Naive B cell (primary cell): ENCODE measurements around the gene ENO1. TPM values are rescaled to one million over a fixed set of nuclear protein-coding genes. Genes with fewer than 3 reads are reported as not detected.

ENCODE experiments used
- ATAC-seq, 2 donors: fragments of 150-1000 bp; cut with Tn5 transposase; 2 replicates each; pipeline ENCODE4 v1.10.0; 2021; ENCODE audit warnings: low read depth in 2 of 2, mild to moderate bottlenecking in 2 of 2, moderate library complexity in 2 of 2
- DNase-seq: peaks from one replicate; pipeline ENCODE4 v3.0.0; 2022
- H3K27ac Mint-ChIP-seq, 6 donors: one replicate each; pipeline ENCODE4 v1.8.0; 2020 to 2022; ENCODE audit warnings: mild to moderate bottlenecking in 6 of 6, mixed read lengths in 6 of 6, moderate library complexity in 5 of 6, inconsistent platforms in 2 of 6
- H3K27me3 Mint-ChIP-seq, 3 donors: one replicate each; pipeline ENCODE4 v1.8.0; 2021 to 2022; ENCODE audit warnings: mixed read lengths in 3 of 3, mild to moderate bottlenecking in 1 of 3
- H3K36me3 Mint-ChIP-seq, 2 donors: one replicate each; pipeline ENCODE4 v1.8.0; 2020 to 2022; ENCODE audit warnings: mixed read lengths in 2 of 2, inconsistent platforms in 1 of 2, mild to moderate bottlenecking in 1 of 2
- H3K4me1 Mint-ChIP-seq, 3 donors: one replicate each; pipeline ENCODE4 v1.8.0; 2020 to 2022; ENCODE audit warnings: mixed read lengths in 3 of 3, inconsistent platforms in 1 of 3, mild to moderate bottlenecking in 1 of 3, moderate library complexity in 1 of 3
- H3K4me3 Mint-ChIP-seq, 8 donors: one replicate each; pipeline ENCODE4 v1.8.0; 2020 to 2022; ENCODE audit warnings: mild to moderate bottlenecking in 8 of 8, mixed read lengths in 8 of 8, moderate library complexity in 8 of 8, inconsistent platforms in 2 of 8
- H3K9me3 Mint-ChIP-seq, 7 donors: one replicate each; pipeline ENCODE4 v1.8.0; 2020 to 2022; ENCODE audit warnings: mixed read lengths in 7 of 7, mild to moderate bottlenecking in 5 of 7, inconsistent platforms in 2 of 7, moderate library complexity in 1 of 7
- polyA plus RNA-seq, 6 donors: library from polyadenylated mRNA; unstranded; fragments of 300-500 nt; fragmentation: Illumina TruSeq; gene quantifications; one replicate each; pipeline ENCODE4 v1.2.3, GENCODE V29; 2021; ENCODE audit warnings: low read depth in 6 of 6

ENO1 gene
- polyA plus RNA-seq, 6 donors from 2014 or later: 543 to 921 (median 629) TPM

DNA sequence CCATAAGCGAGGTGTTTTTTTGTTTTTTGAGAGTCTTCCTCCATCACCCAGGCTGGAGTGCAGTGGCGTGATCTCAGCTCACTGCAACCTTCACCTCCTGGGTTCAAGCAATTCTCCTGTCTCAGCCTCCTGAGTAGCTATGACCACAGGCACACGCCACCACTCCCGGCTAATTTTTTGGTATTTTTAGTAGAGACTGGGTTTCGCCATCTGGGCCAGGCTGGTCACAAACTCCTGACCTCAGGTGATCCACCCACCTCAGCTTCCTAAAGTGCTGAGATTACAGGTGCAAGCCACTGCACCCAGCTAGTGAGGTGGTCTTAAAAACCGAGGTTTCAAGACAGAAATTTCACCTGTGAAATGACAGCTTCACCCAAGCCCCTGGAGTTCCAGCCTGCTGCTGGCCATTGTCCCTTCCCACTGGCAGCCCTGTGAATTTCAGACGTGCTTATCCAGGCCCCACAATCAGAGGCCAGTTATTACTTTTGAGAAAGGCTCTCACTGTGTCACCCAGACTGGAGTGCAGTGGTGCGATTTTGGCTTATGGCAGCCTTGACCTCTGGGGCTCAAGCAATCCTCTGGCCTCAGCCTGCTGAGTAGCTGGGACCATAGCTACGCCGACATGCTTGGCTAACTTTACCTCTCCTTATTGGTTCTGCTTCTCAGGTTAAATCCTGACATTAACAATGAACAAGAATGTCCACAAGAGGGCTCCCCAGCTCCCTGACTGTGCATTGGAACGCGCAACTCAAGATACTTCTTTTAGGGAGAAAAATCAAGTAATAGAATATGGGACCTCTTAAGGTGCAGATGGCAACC lies 19.4 kb downstream of the ENO1 start:
- Mint-ChIP-seq H3K36me3 (peaks cover 7 to 12% of the 10 kb centered on the region in 2 donors), H3K27ac (peak overlapping the region in 4 of 6 donors; percentile 30 to 90 (median 44)), H3K9me3 (peaks cover 0 to 3% (median 0%) of the 10 kb centered on the region in 7 donors), H3K27me3 (no peaks in the 10 kb centered on the region), H3K4me1 (peaks cover 10 to 22% (median 18%) of the 10 kb centered on the region in 3 donors), H3K4me3 (peak overlapping the region in 1 of 8 donors; percentile 44)
- ATAC-seq (peak; percentile 86 to 88), DNase-seq (peak; percentile 55)

DNA sequence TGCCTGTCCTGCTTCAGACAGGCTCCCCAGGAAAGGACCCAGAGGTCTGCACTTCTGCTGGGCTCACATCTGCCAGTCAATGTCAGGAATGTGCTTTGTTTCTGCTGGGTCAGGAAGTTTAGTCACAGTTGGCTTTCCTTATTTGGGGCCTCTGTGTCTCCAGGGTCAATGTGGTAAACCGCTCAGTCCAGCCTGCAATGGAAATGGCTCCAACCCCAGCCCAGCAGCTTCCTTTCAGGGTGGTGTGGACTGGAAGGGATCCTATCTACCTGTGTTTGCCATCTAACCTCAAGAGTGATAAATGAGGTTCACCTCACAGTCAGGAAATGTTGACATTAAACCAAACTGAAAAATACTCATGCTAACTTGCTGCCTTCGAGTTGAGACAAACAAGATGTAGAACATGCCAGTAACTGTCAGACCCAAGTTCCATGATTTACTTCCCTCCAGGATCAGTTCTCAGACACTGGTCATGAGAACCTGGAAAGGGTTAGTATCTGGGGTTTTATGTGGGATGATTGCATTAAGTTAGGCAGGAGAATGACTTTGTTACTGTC lies 20.3 kb downstream of the ENO1 start:
- Mint-ChIP-seq H3K4me3 (no peak overlapping the region), H3K9me3 (peaks cover 0 to 3% (median 0%) of the 10 kb centered on the region in 7 donors), H3K4me1 (peaks cover 10 to 22% (median 18%) of the 10 kb centered on the region in 3 donors), H3K36me3 (peaks cover 7 to 12% of the 10 kb centered on the region in 2 donors), H3K27me3 (no peaks in the 10 kb centered on the region), H3K27ac (peak overlapping the region in 2 of 6 donors; percentile 67 to 71)
- DNase-seq (no peak), ATAC-seq (no peak)

DNA sequence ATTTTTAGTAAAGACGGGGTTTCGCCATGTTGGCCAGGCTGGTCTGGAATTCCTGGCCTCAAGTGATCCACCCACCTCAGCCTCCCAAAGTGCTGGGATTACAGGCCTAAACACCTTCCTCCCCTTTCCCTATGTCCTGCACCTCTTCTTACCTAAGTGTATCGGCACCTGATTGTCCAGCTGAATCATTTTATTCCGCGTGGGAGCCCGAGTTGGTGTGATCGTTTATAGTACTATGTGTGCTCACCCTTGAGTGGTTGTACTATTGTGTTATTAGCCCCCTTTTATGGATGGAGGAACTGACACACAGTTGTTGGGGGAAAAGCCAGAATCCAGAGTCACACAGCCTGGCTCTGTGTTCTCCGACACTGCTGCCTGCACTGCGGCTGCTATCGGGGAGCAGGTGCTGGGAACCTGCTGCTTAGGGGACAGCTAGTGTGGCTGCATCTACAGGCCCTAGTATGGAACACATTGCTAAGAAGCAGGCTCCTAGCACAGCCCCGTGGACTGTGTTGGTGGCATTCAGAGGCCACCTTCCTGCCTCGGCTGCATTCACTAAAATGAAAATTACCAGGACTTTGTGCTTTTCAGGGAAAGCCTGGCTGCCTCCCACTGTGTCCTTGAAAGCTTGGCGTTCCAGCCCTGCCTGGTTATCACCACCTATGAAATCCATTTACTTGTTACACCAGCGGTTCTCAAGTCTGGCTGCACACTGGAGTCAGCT lies 21.6 kb downstream of the ENO1 start:
- Mint-ChIP-seq H3K4me3 (no peak overlapping the region), H3K9me3 (peaks cover 0 to 3% (median 0%) of the 10 kb centered on the region in 7 donors), H3K27me3 (no peaks in the 10 kb centered on the region), H3K36me3 (peaks cover 7 to 12% of the 10 kb centered on the region in 2 donors), H3K4me1 (peaks cover 10 to 19% (median 14%) of the 10 kb centered on the region in 3 donors), H3K27ac (peak overlapping the region in 2 of 6 donors; percentile 5 to 59)
- DNase-seq: no peak
- ATAC-seq: no peak

DNA sequence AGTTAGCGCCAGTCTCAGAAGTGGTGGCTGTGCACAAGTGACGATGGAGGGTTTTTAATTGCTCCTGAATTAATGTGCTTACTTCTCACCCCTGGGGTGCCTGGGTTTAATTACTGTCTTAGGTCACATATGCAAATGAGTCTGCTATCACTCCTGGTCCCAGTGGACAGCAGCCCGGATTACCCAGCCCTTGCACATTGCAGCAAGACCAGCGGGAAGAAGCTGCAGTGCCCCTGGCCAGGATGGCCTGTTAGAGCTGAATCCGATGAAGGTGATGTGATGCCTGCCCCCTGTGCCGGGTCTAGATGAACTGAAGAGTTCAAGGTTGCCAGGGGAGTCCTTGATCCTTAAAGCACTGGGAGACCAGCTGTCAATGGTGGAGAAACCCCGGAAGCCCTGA lies 24.2 kb downstream of the ENO1 start:
- Mint-ChIP-seq H3K36me3 (peaks cover 0 to 5% of the 10 kb centered on the region in 2 donors), H3K4me3 (no peak overlapping the region), H3K27me3 (no peaks in the 10 kb centered on the region), H3K27ac (peak overlapping the region in 1 of 6 donors; percentile 30), H3K4me1 (peaks cover 7 to 15% (median 7%) of the 10 kb centered on the region in 3 donors), H3K9me3 (peaks cover 0 to 3% (median 0%) of the 10 kb centered on the region in 7 donors)
- ATAC-seq (no peak), DNase-seq (no peak)

DNA sequence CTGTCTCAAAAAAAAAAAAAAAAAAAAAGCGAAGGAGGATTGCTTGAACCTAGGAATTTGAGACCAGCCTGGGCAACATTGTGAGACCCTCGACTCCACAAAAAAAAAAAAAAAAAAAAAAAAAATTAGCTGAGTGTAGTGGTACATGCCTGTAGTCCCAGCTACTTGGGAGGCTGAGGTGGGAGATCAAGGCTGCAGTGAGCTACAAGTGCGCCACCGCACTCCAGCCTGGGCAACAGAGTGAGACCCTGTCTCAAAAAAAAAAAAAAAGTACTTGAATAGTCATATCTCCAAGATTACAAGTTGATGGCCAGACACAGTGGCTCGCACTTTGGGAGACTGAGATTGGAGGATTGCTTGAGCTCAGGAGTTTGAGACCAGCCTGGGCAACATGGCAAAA lies 27.4 kb downstream of the ENO1 start:
- peaks cover 0 to 5% (median 0%) of the 10 kb centered on the region in 3 donors for H3K4me1 Mint-ChIP-seq
- DNase-seq (no peak), ATAC-seq (no peak)
- peaks cover 0 to 1% (median 0%) of the 10 kb centered on the region in 7 donors for H3K9me3 Mint-ChIP-seq
- peaks cover 0 to 4% (median 0%) of the 10 kb centered on the region in 3 donors for H3K27me3 Mint-ChIP-seq
- no peak overlapping the region for H3K4me3 Mint-ChIP-seq
- peaks cover 0 to 1% of the 10 kb centered on the region in 2 donors for H3K36me3 Mint-ChIP-seq
- H3K27ac Mint-ChIP-seq: no peak overlapping the region

DNA sequence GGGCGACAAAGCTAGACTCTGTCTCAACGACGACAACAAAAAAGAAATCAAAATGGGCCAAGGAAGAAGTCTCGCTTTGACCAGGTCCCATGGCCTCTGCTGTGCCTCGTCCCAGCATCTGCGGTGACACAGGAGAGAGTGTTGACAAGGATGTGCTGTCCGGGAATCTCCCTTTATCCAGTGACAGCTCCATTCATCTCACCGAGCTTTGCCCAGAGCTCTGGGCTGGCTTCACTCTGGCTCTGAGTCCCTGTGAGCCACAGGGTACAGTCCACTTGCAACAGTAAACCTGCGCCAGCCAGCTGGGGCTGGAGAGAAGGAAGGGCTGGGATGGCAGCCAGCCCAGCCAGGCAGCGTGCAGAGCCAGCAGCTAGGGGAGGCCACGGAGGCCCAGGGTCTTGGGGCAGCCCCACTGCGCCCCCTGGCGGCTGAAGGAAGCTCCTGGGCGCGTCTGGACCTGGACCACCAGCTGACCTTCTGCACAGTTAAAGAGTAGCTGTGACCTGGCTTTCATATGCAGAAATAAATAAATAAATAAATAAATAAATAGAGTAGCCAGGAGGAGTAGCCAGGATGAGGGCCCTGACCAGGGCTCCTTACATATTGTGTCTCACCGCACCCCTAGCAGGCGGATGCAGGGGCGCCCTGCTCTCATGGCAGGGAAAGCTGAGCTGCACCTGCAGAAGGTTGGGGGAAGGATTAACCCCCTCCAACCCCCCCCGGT lies 29.7 kb downstream of the ENO1 start:
- Mint-ChIP-seq H3K9me3 (no peaks in the 10 kb centered on the region), H3K4me3 (no peak overlapping the region), H3K27ac (no peak overlapping the region), H3K4me1 (peaks cover 0 to 5% (median 0%) of the 10 kb centered on the region in 3 donors), H3K27me3 (peaks cover 0 to 4% (median 0%) of the 10 kb centered on the region in 3 donors), H3K36me3 (no peaks in the 10 kb centered on the region)
- ATAC-seq (peak; percentile 98 to 99), DNase-seq (peak; percentile 70)

DNA sequence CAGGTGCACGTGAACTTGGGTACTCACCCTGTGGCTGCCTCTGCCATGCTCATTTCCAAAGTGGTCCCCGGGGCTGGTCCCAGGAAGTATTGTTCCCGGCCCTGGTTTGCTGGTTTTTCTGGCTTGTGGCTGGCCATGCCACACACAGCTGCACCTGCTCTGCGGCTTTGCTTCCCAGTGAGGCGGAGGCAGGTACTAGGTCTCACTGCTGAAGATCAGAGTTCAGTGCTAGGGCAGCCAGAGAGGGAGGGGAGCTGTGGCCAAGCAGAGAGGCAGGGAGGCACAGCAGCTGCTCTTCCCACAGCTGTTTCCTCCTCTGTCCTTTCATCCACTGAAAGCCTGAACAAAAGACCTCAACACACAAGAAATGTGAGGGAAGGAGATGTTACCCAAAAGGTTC lies 30.5 kb downstream of the ENO1 start:
- Mint-ChIP-seq H3K9me3 (no peaks in the 10 kb centered on the region), H3K27ac (peak overlapping the region in 2 of 6 donors; percentile 59 to 65), H3K27me3 (peaks cover 0 to 4% (median 0%) of the 10 kb centered on the region in 3 donors), H3K4me1 (peaks cover 0 to 5% (median 0%) of the 10 kb centered on the region in 3 donors), H3K36me3 (no peaks in the 10 kb centered on the region), H3K4me3 (no peak overlapping the region)
- no peak for DNase-seq
- no peak for ATAC-seq

DNA sequence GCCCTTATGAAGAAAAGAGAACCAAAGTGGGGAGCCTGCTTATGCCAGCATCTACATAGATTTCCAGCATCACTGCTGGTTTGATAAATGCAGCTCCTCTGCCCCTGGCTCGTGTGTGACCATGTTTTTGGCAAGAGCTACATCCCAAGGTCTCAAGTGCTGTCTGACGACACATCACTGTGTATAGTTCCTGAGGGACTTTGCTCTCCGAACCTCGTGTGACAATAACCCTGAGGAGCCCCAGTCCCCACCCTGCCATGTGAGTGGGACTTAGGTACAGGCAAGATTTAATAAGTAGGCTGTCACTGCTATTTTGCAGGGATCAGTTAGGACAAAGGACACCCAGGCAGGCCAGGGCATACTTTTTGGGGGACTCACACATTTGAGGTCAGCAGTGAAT lies 32.2 kb downstream of the ENO1 start:
- ATAC-seq (no peak), DNase-seq (no peak)
- Mint-ChIP-seq H3K36me3 (no peaks in the 10 kb centered on the region), H3K4me3 (no peak overlapping the region), H3K4me1 (peaks cover 0 to 5% (median 0%) of the 10 kb centered on the region in 3 donors), H3K27me3 (peaks cover 0 to 4% (median 0%) of the 10 kb centered on the region in 3 donors), H3K9me3 (peaks cover 0 to under 1% (median 0%) of the 10 kb centered on the region in 7 donors), H3K27ac (no peak overlapping the region)

DNA sequence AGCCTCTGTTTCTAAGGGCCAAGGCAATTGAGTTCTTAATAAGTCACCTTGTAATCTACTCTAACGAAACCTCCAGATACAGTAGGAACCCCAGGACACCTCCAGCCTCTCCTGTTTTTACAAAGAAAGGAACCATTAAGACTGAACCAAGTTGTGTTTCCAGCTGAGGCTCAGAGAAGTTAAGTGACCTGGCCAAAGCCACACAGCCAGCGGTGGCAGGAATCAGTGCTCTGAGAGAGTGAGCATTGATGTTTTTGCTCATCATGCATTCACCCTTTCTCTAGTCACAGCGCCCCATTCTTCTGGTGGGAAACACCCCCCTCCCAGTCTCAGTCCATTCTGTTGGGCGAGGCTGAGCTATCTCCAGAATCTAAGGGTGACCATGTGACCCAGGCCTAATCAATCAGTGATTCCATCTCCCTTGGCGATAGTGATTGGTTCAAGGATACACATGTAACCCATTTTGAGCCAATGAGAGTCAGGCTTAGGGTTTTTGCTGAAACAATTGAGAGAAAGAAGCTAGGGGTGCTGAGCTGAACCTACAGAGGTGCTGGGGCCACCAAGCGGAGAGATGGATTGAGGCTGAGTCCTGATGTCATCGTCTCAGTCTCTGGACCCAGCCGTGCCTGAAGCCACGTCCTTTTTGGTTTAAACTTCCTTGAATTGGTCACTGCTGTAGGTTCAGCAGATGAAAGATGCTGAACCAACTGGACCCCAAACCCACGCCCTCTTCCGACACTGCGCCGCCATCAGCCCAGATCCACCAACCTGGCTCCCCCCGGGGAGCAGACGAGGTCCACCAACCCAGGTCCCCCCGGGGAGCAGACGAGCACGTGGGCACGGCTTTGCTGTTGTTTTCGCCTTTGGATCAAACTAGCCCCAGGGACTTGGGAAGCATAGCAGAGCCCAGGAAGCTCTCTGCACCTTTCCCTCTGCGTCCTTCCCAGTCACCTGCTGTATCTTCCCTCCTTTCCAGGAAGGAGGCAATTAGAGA lies 33.1 kb downstream of the ENO1 start:
- no peak for DNase-seq
- Mint-ChIP-seq H3K27me3 (peaks cover 0 to 4% (median 0%) of the 10 kb centered on the region in 3 donors), H3K36me3 (peaks cover 0 to 2% of the 10 kb centered on the region in 2 donors), H3K4me1 (peaks cover 0 to 5% (median 0%) of the 10 kb centered on the region in 3 donors), H3K9me3 (peaks cover 0 to 7% (median 2%) of the 10 kb centered on the region in 7 donors), H3K27ac (no peak overlapping the region), H3K4me3 (no peak overlapping the region)
- no peak for ATAC-seq

DNA sequence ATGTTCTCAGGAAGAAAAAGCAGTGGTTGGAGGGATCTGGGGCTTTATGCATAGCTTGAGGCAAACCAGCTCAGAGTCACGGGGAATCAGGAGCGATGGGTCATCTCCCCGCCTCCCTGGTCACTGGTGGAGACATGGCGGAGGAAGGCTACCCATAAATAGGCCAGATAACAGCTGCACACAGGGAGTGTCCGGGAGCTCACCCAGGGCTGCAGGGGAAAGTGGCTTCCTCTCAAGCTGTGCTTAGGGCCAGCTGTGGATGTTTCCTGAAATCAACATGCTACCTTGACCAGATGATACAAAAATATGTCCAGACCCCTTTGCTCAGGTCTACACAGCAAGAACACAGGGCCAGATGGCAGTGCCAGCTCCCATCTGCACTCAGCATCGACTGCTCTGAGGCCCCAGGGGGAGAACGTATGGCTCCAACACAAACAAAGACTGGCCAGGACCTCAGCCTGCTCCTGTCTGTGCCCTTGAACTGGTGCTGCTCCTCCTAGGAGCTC lies 33.9 kb downstream of the ENO1 start:
- Mint-ChIP-seq H3K4me3 (no peak overlapping the region), H3K9me3 (peaks cover 0 to 10% (median 6%) of the 10 kb centered on the region in 7 donors), H3K27me3 (peaks cover 0 to 4% (median 0%) of the 10 kb centered on the region in 3 donors), H3K36me3 (peaks cover 0 to 7% of the 10 kb centered on the region in 2 donors), H3K4me1 (peaks cover 0 to 5% (median 0%) of the 10 kb centered on the region in 3 donors), H3K27ac (no peak overlapping the region)
- no peak for DNase-seq
- ATAC-seq: no peak

DNA sequence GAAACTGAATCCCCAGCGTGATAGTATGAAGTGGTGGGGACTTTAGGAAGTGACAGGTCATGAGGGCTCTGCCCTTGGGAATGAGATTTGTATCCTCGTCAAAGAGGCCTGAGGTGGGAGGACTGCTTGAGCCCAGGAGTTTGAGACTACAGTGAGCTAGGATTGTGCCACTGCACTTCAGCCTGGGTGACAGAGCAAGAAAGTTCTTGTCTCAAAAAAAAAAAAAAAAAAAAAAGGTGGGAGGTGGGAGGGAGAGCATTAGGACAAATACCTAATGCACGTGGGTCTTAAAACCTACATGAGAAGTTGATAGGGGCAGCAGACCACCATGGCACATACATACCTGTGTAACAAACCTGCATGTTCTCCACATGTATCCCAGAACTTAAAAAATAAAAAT lies 37.1 kb downstream of the ENO1 start:
- no peak overlapping the region for H3K27ac Mint-ChIP-seq
- no peaks in the 10 kb centered on the region for H3K27me3 Mint-ChIP-seq
- peaks cover 0 to 7% of the 10 kb centered on the region in 2 donors for H3K36me3 Mint-ChIP-seq
- peaks cover 0 to 10% (median 6%) of the 10 kb centered on the region in 7 donors for H3K9me3 Mint-ChIP-seq
- H3K4me3 Mint-ChIP-seq: no peak overlapping the region
- ATAC-seq (no peak), DNase-seq (no peak)
- H3K4me1 Mint-ChIP-seq: no peaks in the 10 kb centered on the region

DNA sequence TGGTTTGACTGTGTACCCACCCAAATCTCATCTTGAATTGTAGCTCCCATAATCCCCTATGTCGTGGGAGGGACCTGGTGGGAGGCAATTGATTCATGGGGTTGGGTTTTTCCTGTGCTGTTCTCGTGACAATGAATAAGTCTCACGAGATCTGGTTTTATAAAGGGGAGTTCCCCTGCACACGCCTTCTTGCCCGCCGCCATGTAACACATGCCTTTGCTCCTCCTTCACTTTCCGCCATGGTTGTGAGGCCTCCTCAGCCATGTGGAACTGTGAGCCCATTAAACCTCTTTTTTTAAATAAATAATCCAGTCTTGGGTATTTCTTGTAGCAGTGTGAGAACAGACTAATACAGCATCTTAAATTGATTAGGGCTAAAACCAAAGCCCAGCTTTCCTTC lies 38.5 kb downstream of the ENO1 start:
- Mint-ChIP-seq H3K36me3 (peaks cover 0 to 7% of the 10 kb centered on the region in 2 donors), H3K9me3 (peaks cover 0 to 10% (median 6%) of the 10 kb centered on the region in 7 donors), H3K4me1 (no peaks in the 10 kb centered on the region), H3K4me3 (no peak overlapping the region), H3K27ac (peak overlapping the region in 1 of 6 donors; percentile 89), H3K27me3 (no peaks in the 10 kb centered on the region)
- ATAC-seq (no peak), DNase-seq (no peak)
